Measurements from ENCODE around the gene SCAND1.
A peak's percentile ranks its signal among the peaks of the same experiment; 100 is the strongest.

GRCh38 chr20:35954200-35954906 lies at the start of gene SCAND1:
- TF ChIP-seq POLR2A (IDR thresholded peaks at IDR 0.05; ENCODE audit: low read length), result peak; percentile 95
- no peak for TF ChIP-seq GATA1 (IDR thresholded peaks at IDR 0.05; ENCODE audit: low read depth, low read length)
